Activated CD8-positive, alpha-beta memory T cell treated with anti-CD3 and anti-CD28 coated beads, Interleukin-2, amount 50 U/mL, for 24 hours (primary cell): ENCODE measurements around the gene AASS.
"Not testable (repeated sequence)": the region's sequence is repeated elsewhere in the genome, so short reads cannot be mapped to it uniquely, and the experiment has no call there.

Experiments used
- DNase-seq: peaks from one replicate; pipeline ENCODE4 v3.0.0-alpha.2; 2020; ENCODE audit errors: extremely low read depth

The AASS gene

DNA sequence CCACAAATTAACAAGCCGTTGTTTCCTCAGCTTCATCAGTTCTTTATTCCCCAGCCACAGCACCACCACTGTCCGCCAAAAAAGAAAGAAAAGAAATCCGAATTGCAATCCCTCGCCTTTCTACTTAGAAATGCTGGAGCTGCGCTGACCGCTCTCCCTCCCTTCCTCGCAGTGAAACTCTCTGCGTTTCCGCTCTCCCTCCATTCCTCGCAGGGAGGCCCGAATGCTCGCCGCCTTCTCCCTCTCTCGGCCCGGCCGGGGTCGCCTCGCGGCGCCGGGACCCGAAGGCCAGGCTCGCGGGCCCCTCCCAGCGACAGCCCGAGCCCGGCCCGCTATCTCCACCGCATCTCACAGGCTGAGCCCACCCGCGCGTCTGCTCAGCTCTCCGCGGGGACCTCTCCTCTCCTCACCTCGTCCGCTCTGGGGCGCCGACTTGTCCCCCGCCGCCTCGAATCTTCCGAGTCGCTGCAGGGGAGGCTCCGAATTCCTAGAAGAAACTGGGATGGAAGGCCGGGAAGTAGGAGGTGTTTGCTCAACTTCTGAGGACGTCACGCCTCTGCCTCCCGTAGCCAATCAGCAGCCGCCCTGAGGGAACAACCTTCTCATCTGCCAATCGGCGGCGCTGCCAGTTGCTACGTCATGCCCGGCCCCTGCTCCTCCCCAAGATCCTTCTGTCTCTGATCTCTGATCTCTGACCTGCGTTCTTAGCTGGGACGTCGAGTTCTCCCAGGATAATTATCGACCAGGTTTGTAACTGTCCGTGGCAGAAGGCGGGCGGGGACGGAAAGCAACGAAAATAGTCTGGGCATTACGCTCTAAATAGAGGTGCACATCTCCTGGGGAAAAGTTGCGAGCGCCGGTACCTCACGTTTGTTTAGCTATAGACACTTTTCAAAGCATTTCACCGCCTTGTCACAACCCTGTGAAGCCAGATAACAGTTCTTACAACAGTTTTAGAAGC is at the start of gene AASS:
TSS of gene AASS (minus strand) at position 499 of the 961 bp plus-strand sequence. CDS start 10,523 bp downstream, outside the sequence.
- peak; percentile 28 for DNase-seq

DNA sequence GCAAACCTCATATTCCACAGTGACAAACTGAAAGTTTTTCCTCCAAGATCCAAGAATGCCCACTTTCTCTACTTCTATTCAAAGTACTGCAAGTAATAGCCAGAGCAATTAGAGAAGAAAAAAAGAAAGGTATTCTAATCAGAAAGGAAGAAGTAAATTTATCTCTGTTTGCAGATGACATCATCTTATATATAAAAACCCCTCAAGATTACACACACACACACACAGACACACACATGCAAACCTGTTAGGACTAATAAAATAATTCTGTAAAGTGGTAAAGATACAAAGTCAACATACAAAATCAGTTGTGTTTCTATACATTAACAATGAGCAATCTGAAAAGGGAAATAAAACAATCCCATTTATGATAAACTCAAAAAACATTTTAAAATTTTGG is 44.7 kb upstream of the AASS start:
- DNase-seq: no peak

DNA sequence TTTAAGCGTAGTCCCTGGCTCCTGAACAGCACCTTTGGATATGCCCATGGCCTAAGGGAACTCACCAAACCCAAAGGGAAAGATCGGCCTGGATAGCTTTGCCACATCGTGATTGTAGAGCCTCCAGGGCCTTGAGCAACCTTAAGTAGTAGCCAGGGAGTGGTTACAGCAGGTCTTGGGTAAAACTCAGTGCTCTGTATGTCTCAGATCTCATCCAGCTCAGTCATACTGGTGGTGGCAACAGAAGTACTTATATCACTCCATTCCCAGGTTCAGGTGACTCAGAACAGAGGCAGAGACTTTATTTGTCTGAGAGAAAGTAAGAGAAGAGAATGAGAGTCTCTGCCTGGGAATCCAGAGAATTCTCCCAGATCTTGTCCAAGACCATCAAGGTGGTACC is 39.1 kb upstream of the AASS start:
- DNase-seq: no peak

DNA sequence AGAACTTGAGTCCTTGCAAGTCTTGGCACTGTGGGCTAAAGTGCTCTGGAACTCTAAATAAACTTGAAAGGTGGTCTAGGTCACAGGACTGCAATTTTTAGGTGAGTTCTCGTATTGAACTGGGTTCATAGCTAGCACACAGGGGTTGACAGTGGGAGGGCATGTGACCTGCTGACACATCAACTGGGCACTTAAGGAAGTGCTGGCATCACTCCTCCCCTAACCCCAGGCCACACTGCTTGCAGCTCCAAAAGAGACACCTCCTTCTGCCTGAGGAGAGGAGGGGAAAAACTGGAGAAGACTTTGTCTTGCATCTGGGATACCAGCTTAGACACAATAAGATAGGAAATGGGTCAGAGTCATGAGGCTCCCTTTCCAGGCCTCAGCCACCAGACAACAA is 38.0 kb upstream of the AASS start:
- no peak for DNase-seq

DNA sequence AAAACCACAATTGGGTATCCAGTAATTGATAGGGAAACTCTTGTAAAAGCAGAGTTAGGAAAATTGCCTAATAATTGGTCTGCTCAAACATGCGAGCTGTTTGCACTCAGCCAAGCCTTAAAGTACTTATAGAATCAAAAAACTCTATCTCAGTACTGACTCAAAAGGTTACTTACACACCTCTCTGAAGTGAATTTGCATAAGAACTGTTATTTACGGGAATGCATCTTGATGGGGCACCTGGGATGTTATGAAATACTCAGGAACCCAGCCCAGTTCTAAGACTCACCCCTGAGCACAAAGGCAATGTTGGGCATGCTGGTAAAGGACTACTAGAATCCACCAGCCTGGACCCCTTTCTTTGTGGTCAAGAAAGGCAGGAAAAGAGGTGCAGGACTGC is 28.1 kb upstream of the AASS start:
- DNase-seq: not testable (repeated sequence)

DNA sequence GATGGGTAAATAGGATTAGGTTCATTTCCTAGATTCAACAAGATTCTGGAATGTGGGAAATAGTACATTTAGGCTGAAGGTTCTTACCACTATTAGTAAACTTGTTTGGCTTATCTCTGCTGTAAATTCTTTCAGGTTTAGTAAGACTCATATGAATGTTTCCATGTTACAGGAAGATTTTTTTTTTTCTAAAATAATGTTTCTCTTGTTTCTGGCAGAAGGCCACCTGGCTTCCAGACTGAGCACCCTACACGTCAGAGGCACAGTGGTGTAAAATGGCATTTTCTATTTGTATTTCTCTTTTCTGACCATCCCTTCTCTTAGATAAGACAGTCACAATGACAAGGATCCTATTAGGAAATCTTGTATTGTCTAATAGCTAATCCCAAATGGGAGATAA is 22.7 kb upstream of the AASS start:
- DNase-seq: no peak

DNA sequence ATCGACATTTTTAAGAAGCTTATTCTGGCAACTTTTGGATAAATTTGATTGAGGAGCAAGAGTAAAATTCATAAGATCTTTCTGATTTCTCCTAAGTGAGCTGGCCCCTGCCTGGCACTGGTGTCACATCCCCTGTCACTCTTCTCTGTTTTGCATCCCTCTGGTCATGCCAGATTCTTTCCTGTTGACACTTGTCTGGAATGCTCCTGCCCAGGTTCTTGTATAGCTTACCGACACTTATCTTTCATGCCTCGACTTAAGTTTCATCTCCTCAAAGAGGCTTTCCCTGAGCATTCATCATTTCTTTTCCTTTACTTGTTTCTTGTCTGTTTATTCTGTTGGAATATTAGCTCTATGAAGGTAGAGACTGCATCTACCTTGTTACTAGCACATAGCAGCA is 22.2 kb upstream of the AASS start:
- DNase-seq: no peak

DNA sequence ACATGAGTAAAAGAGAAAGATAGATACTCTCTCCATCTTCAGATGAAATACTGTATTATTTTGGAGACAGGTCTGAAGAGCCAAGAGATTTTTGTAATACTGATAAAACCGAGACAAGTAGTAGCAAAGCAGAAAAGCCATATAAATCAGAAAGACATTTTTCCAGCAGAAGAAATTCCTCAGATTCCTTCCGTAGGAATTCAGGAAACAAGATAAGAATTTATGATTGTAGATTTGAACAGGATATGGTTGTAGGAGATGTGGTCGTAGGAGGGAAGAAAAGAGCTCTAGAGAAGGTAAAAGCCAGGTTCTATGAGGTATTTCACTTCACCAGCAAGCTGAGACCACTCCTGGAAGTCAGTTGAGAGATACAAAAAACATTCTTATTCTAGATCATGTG is 17.6 kb upstream of the AASS start:
- no peak for DNase-seq

DNA sequence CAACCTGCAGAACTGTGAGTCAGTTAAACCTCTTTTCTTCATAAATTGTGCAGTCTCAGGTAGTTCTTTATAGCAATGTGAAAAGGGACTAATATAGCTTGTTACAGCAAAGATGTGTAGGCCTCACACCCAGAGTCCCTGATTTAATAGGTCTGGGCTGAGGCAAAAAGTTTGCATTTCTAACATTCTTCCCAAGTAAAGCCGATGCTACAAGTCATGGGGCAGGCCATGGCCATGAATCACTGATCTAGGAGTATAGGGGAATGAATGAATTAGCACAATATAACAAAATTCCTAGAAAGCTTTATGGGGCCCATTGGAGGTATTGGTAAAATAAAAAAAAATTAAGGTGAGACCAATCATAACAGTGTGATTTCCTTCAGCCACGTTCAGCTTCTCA is 11.5 kb upstream of the AASS start:
- no peak for DNase-seq

DNA sequence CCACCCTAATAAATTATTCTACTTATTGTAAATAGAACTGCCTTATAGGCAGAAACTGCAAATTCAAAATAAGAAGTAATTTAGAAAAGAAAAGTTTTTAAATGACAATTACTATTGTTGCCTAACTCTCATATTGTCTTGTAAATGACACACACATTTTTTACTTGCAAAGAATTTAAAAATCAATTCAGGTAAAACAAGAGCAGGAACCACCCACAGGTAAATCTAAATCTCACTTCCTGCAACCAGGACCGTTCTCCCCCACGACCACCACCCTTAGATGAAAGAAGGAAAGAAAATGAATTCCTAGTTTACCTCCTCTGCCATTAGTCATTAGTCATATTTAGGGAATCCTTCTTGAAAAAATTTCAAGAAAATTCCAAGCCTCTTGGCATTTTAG is 4.8 kb upstream of the AASS start:
- no peak for DNase-seq

DNA sequence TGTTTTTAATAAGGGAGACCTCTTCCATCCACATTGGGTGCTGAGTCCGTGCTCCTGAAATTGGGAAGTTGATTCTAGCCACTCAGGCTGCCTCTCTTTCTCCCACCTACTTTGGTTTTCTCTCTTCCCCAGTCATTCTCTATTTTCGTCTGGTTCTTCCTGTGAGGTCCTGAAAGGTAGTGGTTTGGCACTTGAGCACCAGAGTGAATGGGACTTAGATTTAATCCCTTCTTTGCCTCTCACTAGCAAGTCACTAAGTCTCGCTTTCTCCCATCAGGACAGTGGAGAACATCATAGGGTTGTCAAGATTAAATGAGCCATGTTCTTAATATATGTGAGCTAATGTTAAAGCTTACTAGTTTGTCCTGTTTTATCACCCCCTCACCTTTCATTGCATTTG is 4.0 kb upstream of the AASS start:
- no peak for DNase-seq

DNA sequence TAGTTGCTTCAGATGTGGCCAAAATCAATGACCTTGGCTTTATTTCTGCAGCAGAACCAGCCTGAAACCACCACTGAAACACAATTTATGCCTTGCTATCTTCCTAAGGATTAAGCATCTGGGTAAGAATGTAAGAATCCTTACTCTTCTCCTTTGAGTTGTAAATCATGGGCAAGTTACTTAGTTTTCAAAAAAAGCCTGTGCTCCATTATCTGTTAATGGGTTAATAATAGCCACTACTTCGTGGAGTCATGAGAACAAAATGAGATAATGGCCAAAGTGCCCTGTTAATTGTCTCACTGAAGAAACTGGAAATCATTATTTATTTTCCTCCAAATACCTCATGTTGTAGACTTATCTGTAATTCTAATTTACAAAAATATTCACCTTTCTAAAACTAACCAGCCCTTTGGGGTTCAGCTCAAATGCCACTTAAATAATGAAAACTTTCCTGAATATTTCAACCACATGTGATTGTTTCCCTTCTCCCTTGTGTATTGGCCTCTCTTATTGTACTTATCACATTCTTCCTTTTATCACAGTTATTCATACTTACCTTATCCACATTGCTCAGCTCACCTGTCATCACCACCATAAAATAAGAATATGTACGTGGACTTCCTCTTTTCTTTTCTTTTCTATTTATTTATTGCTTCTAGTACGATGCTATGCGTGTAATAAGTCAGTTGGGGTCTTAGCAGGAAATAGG is 2.0 kb upstream of the AASS start:
- no peak for DNase-seq

DNA sequence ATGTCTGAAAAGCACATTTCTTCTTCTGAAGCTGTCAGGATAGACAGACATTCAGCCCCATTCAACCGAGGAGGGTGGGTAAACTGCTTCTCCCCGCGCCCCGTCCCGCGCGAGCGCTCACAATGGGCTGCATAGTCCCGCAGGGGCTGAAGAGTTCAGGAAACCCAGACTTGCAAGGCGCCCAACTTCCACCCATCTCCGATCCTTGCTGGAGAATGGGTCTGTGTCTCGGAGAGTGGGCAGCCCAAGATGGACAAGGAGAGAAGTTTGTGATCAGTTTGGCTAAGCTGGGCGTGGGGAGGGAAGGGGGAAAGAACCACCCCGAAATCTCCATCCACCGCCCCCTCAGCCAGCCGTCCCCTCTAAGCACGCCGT is 686 bp downstream of the AASS start:
- no peak for DNase-seq

DNA sequence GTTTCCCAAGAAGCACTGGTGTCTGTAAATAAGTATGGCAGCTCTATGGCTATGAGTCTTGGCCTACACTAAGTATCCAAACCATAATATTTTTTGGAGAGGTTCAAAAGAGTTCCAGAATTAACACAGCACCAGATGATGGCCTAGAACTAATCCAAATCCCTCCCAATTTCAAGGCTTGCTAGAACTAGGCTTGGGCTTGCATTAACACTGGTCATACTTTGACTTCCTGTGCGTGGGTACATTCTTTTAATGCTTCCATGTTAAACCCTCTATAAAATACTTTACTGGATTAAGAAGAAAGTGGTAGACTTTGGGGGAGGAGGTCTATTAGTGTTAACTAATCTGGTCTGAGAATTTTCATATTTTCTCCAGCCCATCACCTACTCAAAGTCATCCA is 3.1 kb downstream of the AASS start:
- DNase-seq: no peak

DNA sequence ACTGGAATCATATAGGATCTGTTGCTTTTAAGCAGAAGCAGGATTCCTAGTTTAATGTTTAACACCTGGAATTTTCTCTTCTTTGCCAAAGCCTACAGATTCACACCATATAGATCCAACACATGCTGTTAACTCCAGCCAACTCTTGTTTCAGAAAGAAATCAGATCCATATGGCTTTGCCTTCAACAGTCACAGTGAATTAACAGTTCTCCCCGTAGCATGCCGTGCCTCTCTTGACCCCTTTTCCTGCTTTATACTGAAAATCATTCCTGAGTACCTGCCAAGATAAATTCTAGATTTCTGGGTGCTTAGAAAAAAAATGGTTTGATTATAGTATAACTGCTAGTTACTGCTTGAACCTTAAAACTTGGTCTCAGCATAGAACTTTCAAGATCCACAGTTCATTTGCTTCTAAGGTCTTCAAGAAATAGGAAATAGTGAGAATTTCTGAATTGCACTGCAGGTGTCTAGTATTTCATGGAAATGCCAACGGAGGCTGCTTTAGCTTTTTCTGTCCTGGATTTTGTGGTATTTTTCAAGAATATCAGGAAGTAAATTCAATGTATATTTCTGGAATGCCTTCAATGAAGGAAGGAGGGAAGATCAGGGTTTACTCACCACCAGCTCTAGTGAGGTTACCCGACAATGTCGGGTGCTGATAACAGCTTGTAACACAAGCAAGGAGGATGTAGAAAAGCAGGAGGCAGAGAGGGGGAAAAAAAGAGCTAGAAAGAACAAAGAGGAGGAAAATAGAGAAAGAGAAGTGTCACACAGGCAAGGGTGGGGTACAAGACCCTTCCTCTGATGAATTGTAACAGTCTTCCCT is 6.6 kb downstream of the AASS start:
- DNase-seq: no peak

DNA sequence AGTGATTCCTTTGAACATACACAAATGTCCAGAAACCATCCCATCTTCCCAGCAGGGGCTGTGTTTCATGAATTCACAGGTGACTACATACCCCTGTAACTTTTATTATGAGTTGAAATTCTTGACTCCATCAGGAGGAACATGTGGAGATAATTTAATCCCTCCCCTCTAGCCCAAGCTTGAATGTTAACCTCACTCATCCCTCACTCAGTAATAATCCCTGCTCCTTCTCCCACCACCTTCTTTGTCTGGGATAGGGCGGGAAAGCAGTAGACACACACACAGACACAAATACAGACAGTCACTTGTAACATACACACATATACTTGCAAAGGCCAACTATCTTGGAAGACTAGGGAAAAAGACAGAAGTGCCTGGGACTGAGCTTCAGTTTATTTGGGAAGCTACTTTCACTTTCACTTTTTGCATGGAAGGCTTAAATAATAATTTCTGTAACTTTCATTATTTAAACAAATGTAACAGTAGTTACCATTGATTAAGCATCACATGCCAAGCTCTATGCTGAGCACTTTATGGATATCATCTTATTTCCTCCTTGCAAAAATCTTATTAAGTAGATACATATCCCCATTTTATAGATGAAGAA is 7.3 kb downstream of the AASS start:
- no peak for DNase-seq

DNA sequence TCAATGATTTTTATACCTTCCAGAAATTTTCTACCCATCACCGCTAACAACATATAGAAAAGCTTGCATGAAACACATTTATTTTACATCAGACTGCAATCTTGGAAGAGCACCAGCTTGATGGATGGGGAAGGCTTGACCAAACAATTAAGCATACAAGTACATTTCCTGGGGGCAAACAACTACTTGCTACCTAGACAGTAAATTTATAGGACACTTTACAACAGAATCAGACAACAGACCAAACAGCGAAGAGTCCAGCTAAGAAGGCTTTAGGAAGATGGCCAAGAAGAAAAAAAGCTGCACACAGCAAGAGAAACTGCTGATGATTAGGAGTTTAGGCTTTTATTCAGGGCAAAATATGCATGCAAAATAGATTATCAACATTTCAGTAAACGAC is 8.0 kb downstream of the AASS start:
- no peak for DNase-seq

DNA sequence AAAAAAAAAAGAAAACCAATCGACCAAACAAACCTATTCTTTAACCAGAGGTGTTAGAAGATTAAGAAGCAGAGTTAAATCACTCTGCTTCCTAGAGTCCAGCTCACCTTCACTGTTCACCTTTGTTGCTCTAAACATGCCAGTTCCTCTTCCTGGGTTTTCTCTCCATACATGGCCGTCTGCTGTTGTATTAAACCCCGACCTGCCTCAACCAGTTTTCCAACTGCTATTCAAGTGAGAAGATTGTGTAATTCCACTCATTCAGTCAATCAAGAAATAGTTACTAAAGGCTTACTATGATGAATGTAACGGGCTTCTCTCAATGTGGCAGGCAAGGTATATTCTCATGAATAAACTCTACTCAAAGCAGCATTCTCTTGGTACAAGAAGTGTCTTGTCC is 8.8 kb downstream of the AASS start:
- DNase-seq: no peak

DNA sequence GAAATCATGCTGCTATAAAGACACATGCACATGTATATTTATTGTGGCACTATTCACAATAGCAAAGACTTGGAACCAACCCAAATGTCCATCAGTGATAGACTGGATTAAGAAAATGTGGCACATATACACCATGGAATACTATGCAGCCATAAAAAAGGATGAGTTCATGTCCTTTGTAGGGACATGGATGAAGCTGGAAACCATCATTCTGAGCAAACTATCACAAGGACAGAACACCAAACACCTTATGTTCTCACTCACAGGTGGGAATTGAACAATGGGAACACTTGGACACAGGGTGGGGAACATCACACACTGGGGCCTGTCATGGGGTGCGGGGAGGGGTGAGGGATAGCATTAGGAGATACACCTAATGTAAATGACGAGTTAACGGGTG is 9.3 kb downstream of the AASS start:
- DNase-seq: not testable (repeated sequence)

DNA sequence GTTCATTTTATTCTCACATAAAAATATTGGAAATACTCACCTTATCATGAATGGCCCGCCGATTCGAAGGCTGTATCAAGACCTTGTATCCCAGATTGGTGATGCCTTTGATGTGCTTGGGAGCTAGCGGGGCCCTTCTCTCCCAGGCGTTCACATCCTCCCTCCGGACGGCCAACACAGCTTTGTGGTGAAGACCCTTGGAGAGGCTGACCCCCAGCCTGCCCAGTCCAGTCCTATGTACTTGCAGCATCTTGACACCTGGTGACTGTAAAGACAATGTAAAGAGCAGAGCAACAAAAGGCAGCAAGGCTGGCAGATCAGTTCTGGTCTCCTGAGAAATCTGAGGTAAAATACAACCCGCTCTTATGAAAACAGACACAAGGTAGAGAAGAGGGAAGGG is 10.6 kb downstream of the AASS start:
- no peak for DNase-seq

DNA sequence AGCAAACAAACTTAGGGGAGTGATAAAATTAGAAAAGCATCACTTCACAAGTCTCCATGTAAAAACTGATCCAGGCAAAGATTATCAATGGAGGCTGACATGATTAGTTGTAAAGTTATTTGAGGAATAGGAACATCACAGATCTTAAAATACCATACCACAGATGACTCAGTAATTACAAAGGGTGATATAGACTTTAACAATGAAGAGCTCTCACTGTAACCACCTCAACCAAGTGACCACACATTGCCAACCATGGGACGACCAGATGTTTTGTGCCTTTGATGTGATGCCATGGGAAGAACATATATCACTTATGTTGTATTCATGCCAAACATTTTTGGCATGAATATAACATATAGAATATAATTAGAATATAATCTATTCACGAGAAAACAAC is 11.7 kb downstream of the AASS start:
- no peak for DNase-seq

DNA sequence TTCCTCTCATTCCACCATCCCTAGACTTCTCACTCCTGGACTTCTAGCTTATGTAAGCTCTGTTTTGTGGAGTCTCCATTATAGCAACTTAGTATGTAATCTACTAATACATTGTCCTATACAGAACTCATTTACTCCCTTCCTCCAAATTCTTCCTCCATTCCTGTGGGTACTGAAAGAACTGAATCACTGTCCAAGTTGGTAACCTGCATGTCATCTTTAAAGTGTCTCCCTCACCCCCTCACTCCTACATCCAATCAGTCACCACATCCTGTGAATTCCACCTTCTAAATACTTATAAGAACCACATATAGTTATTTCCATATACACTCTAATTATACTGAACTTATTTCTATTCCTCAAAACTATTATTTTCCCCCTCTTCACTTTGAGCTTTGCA is 20.3 kb downstream of the AASS start:
- DNase-seq: no peak
